Neural crest cell (in vitro differentiated cells): ENCODE results near the gene P4HA1. TPM values are rescaled to one million over a fixed set of nuclear protein-coding genes. Genes with fewer than 3 reads are reported as not detected.
"Not testable (repeated sequence)": the region's sequence is repeated elsewhere in the genome, so short reads cannot be mapped to it uniquely, and the experiment has no call there.

Experiments
- DNase-seq: peaks from one replicate; pipeline ENCODE4 v3.0.0; 2021; ENCODE audit warnings: low read depth, mixed read lengths, low spot score
- H3K27ac Mint-ChIP-seq: one replicate; pipeline ENCODE4 v1.8.0; 2021; ENCODE audit warnings: mild to moderate bottlenecking, mixed read lengths; ENCODE audit not compliant: unreplicated experiment
- H3K27me3 Mint-ChIP-seq: 2 replicates; pipeline ENCODE4 v1.8.0; 2021; ENCODE audit warnings: low read depth, mild to moderate bottlenecking, mixed read lengths
- H3K36me3 Mint-ChIP-seq: 2 replicates; pipeline ENCODE4 v1.8.0; 2021; ENCODE audit warnings: low read depth, mild to moderate bottlenecking, mixed read lengths
- H3K4me1 Mint-ChIP-seq: 2 replicates; pipeline ENCODE4 v1.8.0; 2021; ENCODE audit warnings: mixed read lengths
- H3K4me3 Mint-ChIP-seq: one replicate; pipeline ENCODE4 v1.8.0; 2021; ENCODE audit warnings: mild to moderate bottlenecking, mixed read lengths
- H3K9me3 Mint-ChIP-seq: 2 replicates; pipeline ENCODE4 v1.8.0; 2021; ENCODE audit warnings: mixed read lengths
- CTCF ChIP-seq: fragments of 200-600 bp; sonication (generic); conservative IDR thresholded peaks from 2 replicates; pipeline ENCODE4 v1.5.0; 2021; ENCODE audit warnings: antibody characterized with exemption, mild to moderate bottlenecking
- total RNA-seq: library from RNA; stranded (reverse); gene quantifications from 2 replicates; pipeline ENCODE4 v1.2.1, GENCODE V29; 2021

The P4HA1 gene
- total RNA-seq, 1 donor from 2014 or later, result 32.2 TPM

GRCh38 chr10:73043319-73043718 lies 53.3 kb downstream of the P4HA1 start:
- DNase-seq, result no peak
- Mint-ChIP-seq H3K4me1 (no peaks in the 10 kb centered on the region), H3K9me3 (no peaks in the 10 kb centered on the region), H3K27ac (no peak overlapping the region), H3K36me3 (peaks cover 3% of the 10 kb centered on the region), H3K27me3 (no peaks in the 10 kb centered on the region), H3K4me3 (no peak overlapping the region)
- no peak for TF ChIP-seq CTCF

- DNase-seq, result no peak
- no peaks in the 10 kb centered on the region for H3K4me1 Mint-ChIP-seq
- no peak for TF ChIP-seq CTCF
- no peak overlapping the region for H3K4me3 Mint-ChIP-seq
- peaks cover 3% of the 10 kb centered on the region for H3K36me3 Mint-ChIP-seq
- no peaks in the 10 kb centered on the region for H3K9me3 Mint-ChIP-seq
- no peak overlapping the region for H3K27ac Mint-ChIP-seq
- H3K27me3 Mint-ChIP-seq, result no peaks in the 10 kb centered on the region
Observed at GRCh38 chr10:73042130-73042529, 54.5 kb downstream of the P4HA1 start.

GRCh38 chr10:73039635-73040034 lies 57.0 kb downstream of the P4HA1 start:
- no peak overlapping the region for H3K27ac Mint-ChIP-seq
- H3K27me3 Mint-ChIP-seq, result no peaks in the 10 kb centered on the region
- H3K4me3 Mint-ChIP-seq, result no peak overlapping the region
- no peak for DNase-seq
- peaks cover 7% of the 10 kb centered on the region for H3K36me3 Mint-ChIP-seq
- TF ChIP-seq CTCF, result no peak
- H3K9me3 Mint-ChIP-seq, result no peaks in the 10 kb centered on the region
- H3K4me1 Mint-ChIP-seq, result no peaks in the 10 kb centered on the region

- not testable (repeated sequence) for H3K9me3 Mint-ChIP-seq, H3K27me3 Mint-ChIP-seq, H3K27ac Mint-ChIP-seq, H3K4me3 Mint-ChIP-seq, H3K36me3 Mint-ChIP-seq, DNase-seq
- peaks cover 15% of the 10 kb centered on the region for H3K4me1 Mint-ChIP-seq
Observed at GRCh38 chr10:73036285-73036684, 60.4 kb downstream of the P4HA1 start.

- no peak for DNase-seq
- Mint-ChIP-seq H3K9me3 (no peaks in the 10 kb centered on the region), H3K27me3 (no peaks in the 10 kb centered on the region), H3K27ac (no peak overlapping the region), H3K4me1 (peaks cover 15% of the 10 kb centered on the region), H3K36me3 (peaks cover 4% of the 10 kb centered on the region), H3K4me3 (no peak overlapping the region)
- no peak for TF ChIP-seq CTCF
Observed at GRCh38 chr10:73032536-73032935, 64.1 kb downstream of the P4HA1 start.

- H3K4me3 Mint-ChIP-seq, H3K27ac Mint-ChIP-seq, H3K9me3 Mint-ChIP-seq, H3K27me3 Mint-ChIP-seq, H3K4me1 Mint-ChIP-seq, DNase-seq: not testable (repeated sequence)
- peaks cover 47% of the 10 kb centered on the region for H3K36me3 Mint-ChIP-seq
Observed at GRCh38 chr10:73026623-73027022, 70.0 kb downstream of the P4HA1 start.

GRCh38 chr10:73023455-73024070 lies 73.1 kb downstream of the P4HA1 start:
- H3K27ac Mint-ChIP-seq, H3K27me3 Mint-ChIP-seq, H3K4me1 Mint-ChIP-seq, H3K4me3 Mint-ChIP-seq, DNase-seq, H3K9me3 Mint-ChIP-seq: not testable (repeated sequence)
- H3K36me3 Mint-ChIP-seq, result peaks cover 56% of the 10 kb centered on the region

GRCh38 chr10:73022961-73023360 lies 73.7 kb downstream of the P4HA1 start:
- DNase-seq, H3K4me3 Mint-ChIP-seq, H3K27ac Mint-ChIP-seq, H3K27me3 Mint-ChIP-seq, H3K9me3 Mint-ChIP-seq, H3K4me1 Mint-ChIP-seq: not testable (repeated sequence)
- H3K36me3 Mint-ChIP-seq, result peaks cover 56% of the 10 kb centered on the region

GRCh38 chr10:73021538-73022164 lies 75.0 kb downstream of the P4HA1 start:
- peaks cover 50% of the 10 kb centered on the region for H3K36me3 Mint-ChIP-seq
- not testable (repeated sequence) for H3K4me1 Mint-ChIP-seq

More at GRCh38 chr10:73021538-73022164, 75.0 kb downstream of the P4HA1 start:
- not testable (repeated sequence) for DNase-seq, H3K4me3 Mint-ChIP-seq, H3K9me3 Mint-ChIP-seq, H3K27me3 Mint-ChIP-seq, H3K27ac Mint-ChIP-seq
